Progenitor cell of endocrine pancreas (in vitro differentiated cells): ENCODE measurements around the gene GPR141. TPM values are rescaled to one million over a fixed set of nuclear protein-coding genes. Genes with fewer than 3 reads are reported as not detected.

Experiments used
- DNase-seq: peaks from one replicate; pipeline ENCODE4 v3.0.0; 2021; ENCODE audit warnings: low spot score; ENCODE audit not compliant: unreplicated experiment
- H3K27ac Mint-ChIP-seq: 2 replicates; pipeline ENCODE4 v1.8.0; 2021; ENCODE audit warnings: mild to moderate bottlenecking, moderate library complexity, mixed read lengths
- H3K27me3 Mint-ChIP-seq: 2 replicates; pipeline ENCODE4 v1.8.0; 2021; ENCODE audit warnings: mixed read lengths
- H3K36me3 Mint-ChIP-seq: 2 replicates; pipeline ENCODE4 v1.8.0; 2022; ENCODE audit warnings: mixed read lengths; ENCODE audit not compliant: insufficient read depth
- H3K4me1 Mint-ChIP-seq: 2 replicates; pipeline ENCODE4 v1.8.0; 2021; ENCODE audit warnings: low read depth, mixed read lengths
- H3K4me3 Mint-ChIP-seq: 2 replicates; pipeline ENCODE4 v1.8.0; 2021; ENCODE audit warnings: low read depth, mild to moderate bottlenecking, moderate library complexity, mixed read lengths
- H3K9me3 Mint-ChIP-seq: 2 replicates; pipeline ENCODE4 v1.8.0; 2021; ENCODE audit warnings: low read depth, mixed read lengths
- CTCF ChIP-seq: fragments of 200-600 bp; sonication (generic); IDR thresholded peaks from one replicate; pipeline ENCODE4 v1.5.0; 2021; ENCODE audit warnings: antibody characterized with exemption, mild to moderate bottlenecking; ENCODE audit not compliant: unreplicated experiment
- total RNA-seq: library from RNA; stranded (reverse); gene quantifications from 2 replicates; pipeline ENCODE4 v1.2.1, GENCODE V29; 2021

GPR141 gene
- total RNA-seq, 1 donor from 2014 or later, result 1.1 TPM

DNA sequence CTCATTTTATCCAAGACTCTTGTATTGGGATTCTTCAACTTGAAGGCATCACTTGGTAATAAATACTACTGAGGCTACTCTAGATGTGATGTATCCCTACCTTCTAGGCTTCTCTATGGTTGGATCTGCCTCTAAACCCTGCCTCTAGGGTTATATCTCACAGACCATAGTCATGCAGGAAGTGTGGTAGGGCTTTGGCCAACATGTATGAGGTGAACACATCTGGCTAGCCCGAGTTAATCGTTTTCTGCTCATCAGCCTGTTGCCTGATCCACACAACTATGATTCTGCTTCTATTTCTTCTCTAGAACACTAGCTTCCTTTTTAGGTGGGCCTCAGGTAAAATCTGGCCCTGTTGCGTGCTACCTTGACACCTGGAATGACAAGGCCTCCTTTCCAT is 86.2 kb downstream of the GPR141 start:
- H3K4me1 Mint-ChIP-seq, result no peaks in the 10 kb centered on the region
- no peak overlapping the region for H3K4me3 Mint-ChIP-seq
- TF ChIP-seq CTCF, result no peak
- H3K27ac Mint-ChIP-seq, result no peak overlapping the region
- no peaks in the 10 kb centered on the region for H3K27me3 Mint-ChIP-seq
- H3K36me3 Mint-ChIP-seq, result peaks cover 1% of the 10 kb centered on the region
- no peak for DNase-seq
- peaks cover 10% of the 10 kb centered on the region for H3K9me3 Mint-ChIP-seq

DNA sequence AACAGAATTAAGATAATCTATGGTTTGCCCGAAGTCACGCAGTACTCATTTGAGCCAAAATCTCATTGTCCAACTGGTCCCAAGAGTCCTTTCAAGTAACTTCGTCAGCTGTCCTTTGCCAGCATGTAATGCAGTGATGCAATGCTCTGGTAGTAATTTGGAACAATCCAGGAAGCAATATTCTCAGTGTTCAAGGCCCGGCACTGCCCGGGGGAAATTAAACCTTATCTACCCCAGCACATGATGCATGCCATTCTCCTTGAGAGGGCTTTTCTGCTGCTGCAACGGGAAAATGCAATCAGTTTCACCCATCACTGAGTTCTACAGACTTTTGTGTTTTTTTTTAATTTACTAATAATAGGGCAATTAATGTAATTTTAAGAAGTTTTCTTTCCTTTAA is 87.3 kb downstream of the GPR141 start:
- TF ChIP-seq CTCF, result no peak
- peaks cover 8% of the 10 kb centered on the region for H3K36me3 Mint-ChIP-seq
- peaks cover 20% of the 10 kb centered on the region for H3K9me3 Mint-ChIP-seq
- no peak overlapping the region for H3K4me3 Mint-ChIP-seq
- H3K27me3 Mint-ChIP-seq, result no peaks in the 10 kb centered on the region
- no peak overlapping the region for H3K27ac Mint-ChIP-seq
- no peak for DNase-seq
- no peaks in the 10 kb centered on the region for H3K4me1 Mint-ChIP-seq

DNA sequence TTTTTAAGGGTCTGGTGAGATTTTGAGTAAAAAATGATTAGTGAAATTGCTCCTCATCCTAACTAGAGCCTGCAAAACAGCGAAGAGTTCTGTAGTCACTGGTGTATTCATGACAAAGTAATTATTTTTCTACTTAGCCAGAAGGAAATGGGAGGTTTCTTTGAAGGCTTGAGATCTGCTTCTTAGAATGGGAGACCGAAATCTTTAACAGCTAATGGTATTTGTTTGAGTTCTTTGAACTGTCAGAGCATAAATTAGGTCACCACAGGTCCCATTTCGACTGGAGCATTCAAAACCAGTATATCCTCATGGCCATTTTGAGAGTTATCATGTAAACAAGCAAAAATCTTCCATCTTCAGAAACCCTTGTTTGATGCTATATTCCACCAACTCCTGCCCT is 87.8 kb downstream of the GPR141 start:
- H3K4me1 Mint-ChIP-seq, result no peaks in the 10 kb centered on the region

DNA sequence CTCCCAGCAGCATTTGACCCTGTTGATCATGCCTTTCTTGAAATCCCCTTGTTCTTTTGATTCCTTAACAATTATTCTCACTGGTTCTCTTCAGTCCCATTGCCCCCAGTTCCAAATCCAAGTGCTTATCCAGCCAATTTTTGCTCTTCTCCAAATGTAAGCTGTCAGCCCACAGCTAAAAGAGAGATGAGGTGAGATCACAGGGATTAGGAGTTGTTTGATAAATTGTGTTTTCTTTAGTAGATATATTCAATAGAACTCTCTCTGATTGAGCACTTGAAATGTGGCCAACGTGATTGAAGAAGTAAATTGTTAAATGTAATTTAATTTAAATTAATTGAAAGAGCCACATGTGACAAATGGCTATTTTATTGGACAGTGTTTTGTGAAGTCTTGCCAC is 88.2 kb downstream of the GPR141 start:
- Mint-ChIP-seq H3K4me1 (no peaks in the 10 kb centered on the region), H3K9me3 (peaks cover 23% of the 10 kb centered on the region), H3K4me3 (no peak overlapping the region), H3K36me3 (peaks cover 10% of the 10 kb centered on the region), H3K27ac (no peak overlapping the region), H3K27me3 (no peaks in the 10 kb centered on the region)
- TF ChIP-seq CTCF, result no peak
- DNase-seq, result no peak

More for the DNA sequence above, 87.8 kb downstream of the GPR141 start:
- H3K9me3 Mint-ChIP-seq, result peaks cover 20% of the 10 kb centered on the region
- no peak overlapping the region for H3K27ac Mint-ChIP-seq
- TF ChIP-seq CTCF, result no peak
- DNase-seq, result no peak
- peaks cover 8% of the 10 kb centered on the region for H3K36me3 Mint-ChIP-seq
- H3K4me3 Mint-ChIP-seq, result no peak overlapping the region
- H3K27me3 Mint-ChIP-seq, result no peaks in the 10 kb centered on the region

GRCh38 chr7:37775921-37776320 is 92.4 kb downstream of the GPR141 start:
- Mint-ChIP-seq H3K27ac (no peak overlapping the region), H3K9me3 (peaks cover 36% of the 10 kb centered on the region), H3K4me1 (peaks cover 5% of the 10 kb centered on the region), H3K36me3 (peaks cover 14% of the 10 kb centered on the region), H3K27me3 (no peaks in the 10 kb centered on the region), H3K4me3 (no peak overlapping the region)
- DNase-seq, result no peak
- no peak for TF ChIP-seq CTCF
